ENCODE results near the gene RUSF1.
"Not testable (repeated sequence)": the region's sequence is repeated elsewhere in the genome, so short reads cannot be mapped to it uniquely, and the experiment has no call there.

The RUSF1 gene

GRCh38 chr16:31485571-31485970 lies 22.6 kb downstream of the RUSF1 start:
- no peak for DNase-seq

GRCh38 chr16:31484491-31485171 lies 23.6 kb downstream of the RUSF1 start:
- no peak for DNase-seq

GRCh38 chr16:31484048-31484447 lies 24.1 kb downstream of the RUSF1 start:
- not testable (repeated sequence) for DNase-seq

- DNase-seq: no peak
Observed at GRCh38 chr16:31483081-31483480, 25.1 kb downstream of the RUSF1 start, which contains the start of gene SLC5A2. Gene SLC5A2 (plus strand): TSS chr16:31483123. CDS start chr16:31483137, 14 bp downstream.

- DNase-seq: no peak
Observed at GRCh38 chr16:31480851-31481536, 27.2 kb downstream of the RUSF1 start.

- DNase-seq: no peak
Observed at GRCh38 chr16:31479751-31480150, 28.4 kb downstream of the RUSF1 start.

- DNase-seq: no peak
Observed at GRCh38 chr16:31478956-31479355, 29.2 kb downstream of the RUSF1 start.

- peak; percentile 40 for DNase-seq
Observed at GRCh38 chr16:31477220-31478216, 30.7 kb downstream of the RUSF1 start.

GRCh38 chr16:31476303-31477219 lies 31.6 kb downstream of the RUSF1 start:
- peak; percentile 92 for DNase-seq

GRCh38 chr16:31475946-31476302 lies 32.3 kb downstream of the RUSF1 start:
- DNase-seq: peak; percentile 34

GRCh38 chr16:31474773-31475738 lies 33.1 kb downstream of the RUSF1 start:
- DNase-seq: no peak

- DNase-seq: no peak
Observed at GRCh38 chr16:31474173-31474714, 33.9 kb downstream of the RUSF1 start.

- DNase-seq: no peak
Observed at GRCh38 chr16:31473264-31473984, 34.8 kb downstream of the RUSF1 start.

GRCh38 chr16:31472709-31473203 lies 35.4 kb downstream of the RUSF1 start:
- peak; percentile 61 for DNase-seq

- no peak for DNase-seq
Observed at GRCh38 chr16:31471875-31472708, 36.1 kb downstream of the RUSF1 start, which contains the start of gene TGFB1I1. Gene TGFB1I1 (plus strand): TSS chr16:31472152. CDS start chr16:31472189, 37 bp downstream.

- no peak for DNase-seq
Observed at GRCh38 chr16:31471241-31471874, 36.8 kb downstream of the RUSF1 start.

GRCh38 chr16:31470615-31471014 lies 37.6 kb downstream of the RUSF1 start:
- DNase-seq: no peak

GRCh38 chr16:31467858-31468257 lies 40.3 kb downstream of the RUSF1 start:
- no peak for DNase-seq

Measured in CD4-positive, alpha-beta T cell treated with Interleukin-12 subunit alpha and Interleukin-12 subunit beta, for 1 hour (primary cell).